HG03066 (cell line): ENCODE data around the gene APBB1IP.
A peak's percentile ranks its signal among the peaks of the same experiment; 100 is the strongest.
"Not testable (repeated sequence)": the region's sequence is repeated elsewhere in the genome, so short reads cannot be mapped to it uniquely, and the experiment has no call there.

ENCODE experiments used
- ATAC-seq: cut with Tn5 transposase; IDR thresholded peaks from one replicate; pipeline ENCODE4 v1.9.1; 2021; ENCODE audit warnings: low read depth; ENCODE audit not compliant: unreplicated experiment

The APBB1IP gene

DNA sequence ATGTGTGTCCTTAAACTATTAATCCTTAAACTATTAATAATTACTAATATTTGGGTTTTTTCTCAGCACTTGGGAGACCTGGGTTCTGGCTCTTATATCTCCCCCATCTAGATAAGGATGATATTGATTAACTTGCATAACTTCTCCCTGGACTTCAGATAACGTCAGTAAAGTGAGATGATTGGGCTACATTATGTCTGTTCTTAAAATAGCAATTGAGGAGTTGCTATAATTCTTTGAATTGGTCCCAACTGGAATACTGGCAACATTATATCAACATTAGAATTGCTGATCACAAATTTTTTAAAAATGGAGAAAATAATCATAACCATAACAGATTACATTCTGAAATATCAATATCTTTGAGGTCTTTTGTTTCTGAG lies 1.9 kb downstream of the APBB1IP start:
- ATAC-seq: no peak

GRCh38 chr10:26441491-26442214 lies 3.5 kb downstream of the APBB1IP start:
- ATAC-seq: no peak

- no peak for ATAC-seq
Observed at GRCh38 chr10:26445411-26446031, 7.4 kb downstream of the APBB1IP start.

GRCh38 chr10:26446258-26446657 lies 8.1 kb downstream of the APBB1IP start:
- no peak for ATAC-seq

GRCh38 chr10:26448292-26448691 lies 10.2 kb downstream of the APBB1IP start:
- ATAC-seq: peak; percentile 37

DNA sequence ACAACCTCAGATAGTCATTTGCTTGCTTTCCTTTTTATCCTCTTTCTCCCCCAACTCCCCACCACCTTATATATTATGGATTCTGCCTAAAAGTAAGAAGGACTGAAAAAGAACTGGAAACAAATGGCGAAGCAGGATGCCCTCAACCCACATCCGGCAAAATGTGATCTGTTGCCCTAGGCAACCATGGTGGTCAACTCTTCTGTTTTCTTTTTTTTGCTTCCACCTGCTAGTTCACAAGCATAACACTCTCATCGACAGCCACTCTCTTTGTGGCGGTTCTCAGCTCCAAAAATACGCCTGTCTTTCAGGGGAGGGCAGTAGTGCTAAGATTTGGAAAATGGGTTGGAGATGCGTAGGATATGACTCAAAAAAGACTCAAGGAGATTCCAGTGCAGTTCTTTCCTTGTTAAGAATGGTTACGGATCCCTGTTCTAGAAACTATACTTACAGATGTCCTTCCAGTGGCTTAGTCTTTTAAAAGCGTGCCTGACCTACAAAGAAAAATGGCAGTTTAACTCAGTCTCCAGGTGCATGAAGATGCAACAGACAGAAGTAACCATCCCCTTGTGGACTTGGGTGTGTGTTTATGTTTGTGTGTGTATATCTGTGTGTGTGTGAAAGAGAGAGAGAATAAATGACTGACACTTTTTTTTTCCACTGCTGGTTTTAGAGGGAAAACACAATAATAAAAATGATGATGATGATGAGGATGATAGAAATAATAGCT lies 10.7 kb downstream of the APBB1IP start:
- peak; percentile 88 for ATAC-seq

DNA sequence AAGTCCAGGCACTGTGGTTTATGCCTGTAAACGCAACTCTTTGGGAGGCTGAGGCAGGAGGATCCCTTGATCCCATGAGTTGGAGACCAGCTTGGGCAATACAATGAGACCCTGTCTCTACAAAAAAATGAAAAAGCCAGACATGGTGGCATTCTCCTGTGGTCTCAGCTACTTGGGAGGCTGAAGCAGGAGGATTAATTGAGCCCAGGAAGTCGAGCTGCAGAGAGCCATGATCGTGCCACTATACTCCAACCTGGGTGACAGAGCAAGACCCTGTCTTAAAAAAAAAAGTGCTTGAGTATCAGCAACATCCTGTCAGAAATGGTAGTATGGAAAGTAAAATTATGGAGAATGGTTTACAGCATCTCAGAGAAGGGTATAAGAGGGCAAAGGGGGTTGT lies 11.6 kb downstream of the APBB1IP start:
- ATAC-seq: no peak

DNA sequence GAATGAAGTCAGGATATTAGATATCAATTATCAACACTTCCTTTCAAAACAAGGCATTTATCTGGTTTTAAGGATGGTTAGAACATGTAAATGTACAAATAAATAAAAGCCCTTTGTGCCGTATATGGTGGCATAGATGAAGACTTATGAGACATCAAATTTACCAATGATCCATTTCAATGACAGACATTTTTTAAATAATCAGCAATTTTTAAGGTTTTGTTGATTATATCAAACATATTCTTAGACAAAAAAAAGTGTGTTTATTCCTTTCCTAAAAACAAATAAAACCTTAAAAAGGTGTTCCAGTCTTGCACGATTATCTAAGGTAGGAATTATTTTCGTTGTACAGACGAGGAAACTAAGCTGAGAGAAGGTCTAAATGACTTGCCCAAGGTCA lies 13.8 kb downstream of the APBB1IP start:
- no peak for ATAC-seq

GRCh38 chr10:26453850-26454249 lies 15.7 kb downstream of the APBB1IP start:
- no peak for ATAC-seq

- no peak for ATAC-seq
Observed at GRCh38 chr10:26454891-26455290, 16.8 kb downstream of the APBB1IP start.

DNA sequence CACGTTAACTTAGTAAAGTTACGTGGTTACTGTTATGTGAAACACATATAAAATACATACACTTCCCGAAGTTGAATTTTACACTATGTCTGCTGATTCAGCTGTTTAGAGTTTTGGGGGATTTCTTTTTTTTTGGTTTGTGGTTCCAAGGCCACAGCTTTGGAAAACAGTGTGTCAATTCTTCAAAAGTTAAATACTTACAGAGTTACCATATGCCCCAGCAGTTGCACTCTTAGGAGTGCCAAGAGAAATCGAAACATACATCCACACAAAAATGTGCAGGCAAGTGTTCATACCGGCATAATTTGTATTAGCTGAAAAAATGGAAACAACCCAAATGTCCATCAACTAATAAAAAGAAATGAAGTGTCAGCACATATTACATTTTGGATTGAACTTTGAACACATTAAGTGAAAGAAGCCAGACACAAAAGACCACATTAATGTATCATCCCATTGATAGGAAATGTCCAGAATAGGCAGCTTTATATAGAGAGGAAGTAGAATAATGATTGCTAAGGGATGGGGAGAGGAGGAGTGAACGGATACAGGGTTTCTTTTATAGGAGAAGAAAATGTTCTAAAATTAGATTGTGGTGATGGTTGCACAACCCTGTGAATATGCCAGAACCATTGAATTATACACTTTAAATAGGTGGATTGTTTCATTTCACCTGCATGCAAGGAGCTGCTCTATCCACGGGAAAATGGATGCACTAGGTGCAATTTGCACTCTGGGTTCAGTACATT lies 17.6 kb downstream of the APBB1IP start:
- no peak for ATAC-seq

DNA sequence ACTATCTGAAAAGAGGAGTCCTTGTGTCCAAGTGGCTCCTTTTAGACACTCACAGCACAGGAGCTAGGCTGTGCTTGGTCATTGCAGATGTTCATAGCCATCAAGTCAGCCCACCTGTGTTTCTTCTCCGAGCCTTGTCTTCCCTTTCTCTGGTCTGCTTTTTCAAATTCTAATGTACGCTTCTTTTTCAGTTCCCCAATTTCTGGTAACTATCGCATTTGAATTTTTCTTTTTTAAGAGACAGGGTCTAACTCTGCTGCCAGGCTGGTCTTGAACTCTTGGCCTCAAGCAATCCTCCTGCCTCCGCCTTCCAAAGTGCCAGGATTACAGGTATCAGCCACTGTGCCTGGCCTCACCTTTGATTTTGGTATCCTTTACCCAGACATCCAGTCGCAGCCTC lies 18.9 kb downstream of the APBB1IP start:
- peak; percentile 93 for ATAC-seq

DNA sequence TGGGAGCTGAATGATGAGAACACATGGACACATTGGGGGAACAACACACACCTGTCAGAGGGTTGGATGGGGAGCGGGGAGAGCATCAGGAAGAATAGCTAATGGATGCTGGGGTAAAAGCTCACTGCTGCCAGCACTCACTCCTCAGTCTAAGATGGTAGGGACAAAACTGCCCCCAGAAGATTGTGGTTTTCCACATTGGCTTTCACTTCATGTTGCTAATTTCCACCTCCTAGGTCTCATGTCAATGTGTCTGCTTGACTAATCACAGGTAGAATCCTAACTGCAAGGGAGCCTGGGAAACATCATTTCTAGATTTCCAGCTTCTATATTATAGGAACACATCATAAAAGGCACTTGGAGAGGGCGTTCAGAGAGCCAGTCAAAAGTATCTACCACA lies 22.6 kb downstream of the APBB1IP start:
- ATAC-seq: no peak

DNA sequence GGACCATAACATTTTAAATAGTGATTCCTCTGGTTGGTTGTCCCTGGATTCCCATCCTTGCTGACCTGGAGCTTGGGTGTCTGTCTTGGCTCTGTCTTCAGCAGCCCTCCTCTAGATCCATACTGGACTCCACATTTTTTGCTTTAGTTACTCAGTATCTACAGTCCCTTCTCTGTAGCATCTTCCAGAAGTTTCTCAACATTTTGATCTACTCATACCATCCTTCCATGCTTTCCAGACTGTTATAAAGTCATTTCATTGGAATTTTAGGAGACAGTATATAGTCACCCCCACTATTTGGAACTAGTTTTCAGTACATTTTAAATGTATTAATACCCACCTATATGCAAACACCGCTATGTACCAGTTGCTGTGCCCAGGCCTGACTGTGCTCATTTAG lies 25.8 kb downstream of the APBB1IP start:
- no peak for ATAC-seq

- no peak for ATAC-seq
Observed at GRCh38 chr10:26464632-26465280, 26.6 kb downstream of the APBB1IP start.

DNA sequence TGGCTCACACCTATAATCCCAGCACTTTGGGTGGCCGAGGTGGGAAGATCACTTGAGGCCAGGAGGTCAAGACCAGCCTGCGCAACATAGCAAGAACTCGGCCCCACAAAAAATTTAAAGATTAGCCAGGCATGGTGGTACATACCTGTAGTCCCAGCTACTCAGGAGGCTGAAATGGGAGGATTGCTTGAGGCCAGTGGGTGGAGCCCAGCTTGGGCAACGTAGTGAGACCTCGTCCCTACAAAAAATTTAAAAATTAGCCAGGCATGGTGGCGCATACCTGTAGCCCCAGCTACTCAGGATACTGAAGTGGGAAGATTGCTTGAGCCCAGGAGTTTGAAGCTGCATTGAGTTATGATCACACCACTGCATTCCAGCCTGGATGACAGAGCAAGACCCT lies 28.4 kb downstream of the APBB1IP start:
- ATAC-seq: not testable (repeated sequence)

- ATAC-seq: no peak
Observed at GRCh38 chr10:26467639-26468038, 29.5 kb downstream of the APBB1IP start.

GRCh38 chr10:26468291-26468690 lies 30.1 kb downstream of the APBB1IP start:
- ATAC-seq: no peak

DNA sequence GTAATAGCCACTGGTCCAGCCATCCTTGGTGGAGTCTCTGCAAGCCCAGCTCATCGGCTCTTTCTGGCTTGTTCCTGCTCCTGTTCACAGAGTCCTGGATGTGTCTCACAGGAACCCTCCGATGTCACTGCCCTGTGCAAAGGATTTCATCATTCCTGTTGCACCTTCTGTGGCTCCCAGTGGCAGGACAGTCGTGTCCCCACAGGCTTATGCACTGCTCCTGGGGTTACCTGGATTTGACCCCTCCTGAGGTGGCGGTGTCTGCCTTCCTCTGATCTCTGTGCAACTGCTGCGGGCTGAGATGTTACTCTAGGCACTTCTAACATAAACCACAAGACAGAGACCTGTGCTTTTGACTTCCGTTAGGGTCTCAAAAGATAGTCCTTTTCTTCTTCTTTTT lies 30.6 kb downstream of the APBB1IP start:
- ATAC-seq: peak; percentile 55

GRCh38 chr10:26472492-26472778 lies 34.3 kb downstream of the APBB1IP start:
- ATAC-seq: no peak

GRCh38 chr10:26474026-26474425 lies 35.9 kb downstream of the APBB1IP start:
- ATAC-seq: no peak
